GM18867 (cell line): ENCODE results near the gene AHSA1.
"Not testable (repeated sequence)": the region's sequence is repeated elsewhere in the genome, so short reads cannot be mapped to it uniquely, and the experiment has no call there.

Source experiments
- ATAC-seq: cut with Tn5 transposase; IDR thresholded peaks from one replicate; pipeline ENCODE4 v1.9.1; 2021; ENCODE audit warnings: mild to moderate bottlenecking, moderate library complexity; ENCODE audit not compliant: unreplicated experiment

The AHSA1 gene

DNA sequence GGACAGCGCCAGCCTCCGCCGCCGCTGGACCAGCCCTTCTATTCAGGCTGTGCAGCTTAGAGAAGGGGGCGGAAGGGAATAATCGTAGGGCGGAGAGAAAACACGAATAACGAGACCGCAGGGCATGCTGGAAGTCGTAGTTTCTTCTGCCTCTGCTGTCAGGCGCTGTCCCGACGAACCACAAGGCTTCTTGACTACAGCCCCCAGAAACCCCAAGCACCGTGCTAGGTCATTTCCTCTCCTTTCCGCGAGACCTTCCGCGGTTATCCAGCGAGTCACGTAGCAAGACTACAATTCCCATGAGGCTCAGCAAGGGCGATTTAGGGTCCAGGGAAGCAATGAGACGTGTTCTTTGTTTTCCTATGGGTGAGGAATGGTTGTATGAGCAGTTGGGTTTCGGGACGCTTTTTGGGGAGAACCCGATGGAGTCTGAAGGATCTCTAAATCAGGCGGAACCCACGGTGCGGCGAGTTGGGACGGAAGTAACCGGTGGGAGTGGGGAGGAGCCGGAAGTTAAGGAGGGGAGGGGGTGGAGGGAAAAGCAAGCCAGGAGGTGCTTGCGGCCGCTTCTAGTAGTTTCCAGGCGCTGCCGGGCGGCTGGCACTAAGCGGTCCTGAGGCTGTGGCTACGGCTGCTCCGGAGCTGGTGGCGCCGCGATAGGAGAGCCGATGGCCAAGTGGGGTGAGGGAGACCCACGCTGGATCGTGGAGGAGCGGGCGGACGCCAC, at the start of gene AHSA1, which contains the start of gene VIPAS39:
Gene AHSA1 (plus strand): TSS at position 572 of the 727 bp plus-strand sequence. CDS start 97 bp downstream, at position 669.
Gene VIPAS39 (minus strand): TSS at position 80 of the 727 bp plus-strand sequence. CDS start 3,499 bp downstream, outside the sequence.
- ATAC-seq: peak; percentile 90

DNA sequence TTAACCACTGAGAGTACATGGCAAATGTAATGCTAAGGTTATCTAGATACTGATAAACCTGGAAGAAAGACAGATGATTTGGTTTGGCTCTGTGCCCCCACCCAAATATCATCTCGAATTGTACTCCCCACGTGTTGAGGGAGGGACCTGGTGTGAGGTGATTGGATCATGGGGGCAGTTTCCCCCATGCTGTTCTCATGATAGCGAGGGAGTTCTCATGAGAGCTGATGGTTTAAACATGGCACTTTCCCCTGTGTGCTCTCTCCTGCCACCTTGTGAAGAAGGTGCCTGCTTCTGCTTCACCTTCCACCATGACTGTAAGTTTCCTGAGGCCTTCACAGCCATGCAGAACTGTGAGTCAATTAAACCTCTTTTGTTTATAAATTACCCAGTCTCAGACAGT, 48.8 kb upstream of the AHSA1 start:
- no peak for ATAC-seq

DNA sequence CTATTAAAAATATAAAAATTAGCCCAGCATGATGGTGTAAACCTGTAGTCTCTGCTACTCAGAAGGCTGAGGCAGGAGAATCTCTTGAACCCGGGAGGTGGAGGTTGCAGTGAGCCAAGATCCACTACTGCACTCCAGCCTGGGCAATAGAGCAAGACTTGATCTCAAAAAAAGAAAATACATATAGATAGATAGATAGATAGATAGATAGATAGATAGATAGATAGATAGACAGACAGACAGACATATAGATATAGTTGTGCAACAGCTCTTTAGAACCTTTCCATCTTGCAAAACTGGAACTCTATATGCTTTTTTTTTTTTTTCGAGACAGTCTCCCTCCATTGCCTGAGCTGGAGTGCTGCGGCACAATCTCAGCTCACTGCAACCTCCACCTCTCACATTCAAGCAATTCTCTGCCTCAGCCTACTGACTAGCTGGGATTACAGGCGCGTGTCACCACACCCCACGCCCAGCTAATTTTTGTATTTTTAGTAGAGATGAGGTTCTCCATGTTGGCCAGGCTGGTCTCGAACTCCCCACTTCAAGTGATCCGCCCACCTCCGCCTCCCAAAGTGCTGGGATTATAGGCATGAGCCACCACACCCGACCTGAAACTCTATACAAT, 42.4 kb upstream of the AHSA1 start:
- ATAC-seq: not testable (repeated sequence)

DNA sequence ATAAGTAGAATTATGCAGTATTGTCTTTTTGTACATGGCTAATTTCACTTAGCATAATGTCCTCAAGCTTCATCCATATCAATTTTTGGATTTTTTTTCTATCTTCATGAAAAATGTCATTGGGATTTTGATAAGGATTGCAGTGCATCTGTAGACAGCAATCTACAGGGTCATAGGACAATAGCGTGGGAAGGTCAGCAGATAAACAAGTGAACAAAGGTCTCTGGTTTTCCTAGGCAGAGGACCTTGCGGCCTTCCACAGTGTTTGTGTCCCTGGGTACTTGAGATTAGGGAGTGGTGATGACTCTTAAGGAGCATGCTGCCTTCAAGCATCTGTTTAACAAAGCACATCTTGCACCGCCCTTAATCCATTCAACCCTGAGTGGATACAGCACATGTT, 41.8 kb upstream of the AHSA1 start:
- not testable (repeated sequence) for ATAC-seq

DNA sequence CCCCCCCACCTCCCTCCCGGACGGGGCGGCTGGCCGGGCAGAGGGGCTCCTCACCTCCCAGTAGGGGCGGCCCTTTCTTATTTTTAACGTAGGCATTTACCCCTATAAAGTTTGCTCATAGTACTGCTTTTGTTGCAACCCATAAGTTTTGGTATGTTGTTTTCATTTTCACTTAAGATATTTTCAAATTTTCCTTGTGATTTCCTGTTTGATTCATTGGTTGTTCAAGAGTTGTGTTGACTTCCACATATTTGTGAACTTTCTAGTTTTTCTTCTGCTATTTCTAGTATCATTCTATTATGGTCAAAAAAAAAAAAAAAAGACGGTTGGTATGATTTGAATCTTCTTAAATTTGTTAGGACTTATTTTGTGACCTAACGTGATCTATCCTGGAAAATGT, 41.1 kb upstream of the AHSA1 start:
- no peak for ATAC-seq

DNA sequence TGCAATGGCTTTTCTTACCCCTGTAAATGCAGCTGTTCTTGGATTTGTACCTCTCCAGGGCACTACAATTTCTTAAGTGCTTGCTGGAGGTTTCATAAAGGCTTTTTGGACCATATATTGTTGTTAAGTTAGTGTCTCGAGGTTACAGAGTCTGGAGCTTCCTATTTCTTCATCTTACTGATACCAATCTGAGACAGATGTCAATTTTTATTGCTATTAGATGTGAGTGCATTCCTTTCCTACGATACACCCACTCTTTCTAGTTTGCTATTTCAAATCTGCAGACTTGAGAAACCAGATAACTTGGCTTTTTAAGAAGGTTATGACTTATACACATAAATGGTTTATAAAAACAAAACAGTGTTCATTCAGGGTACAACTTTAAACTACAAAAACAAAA, 36.7 kb upstream of the AHSA1 start:
- no peak for ATAC-seq

DNA sequence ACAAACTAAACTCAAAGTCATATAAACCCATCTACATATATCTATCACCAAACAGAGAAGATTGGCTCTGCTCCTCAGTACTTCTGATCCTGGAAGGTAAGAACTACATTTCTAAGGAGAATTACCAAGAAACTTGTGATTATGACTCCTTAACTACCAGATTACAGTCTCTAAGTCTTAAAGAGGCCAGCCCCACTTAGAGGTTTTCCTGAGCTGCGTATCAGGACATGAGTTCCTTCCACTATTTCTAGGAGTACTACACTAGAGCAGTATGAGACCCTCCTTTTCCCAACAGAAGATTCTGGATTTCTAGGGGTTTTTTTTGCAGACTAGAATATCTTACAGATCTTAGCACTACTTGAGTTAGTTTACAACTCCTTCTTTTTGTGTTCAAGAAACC, 34.5 kb upstream of the AHSA1 start, which contains the start of gene NOXRED1:
Gene NOXRED1 (minus strand): TSS at position 101 of the 400 bp plus-strand sequence. CDS start 634 bp downstream, outside the sequence.
- no peak for ATAC-seq

DNA sequence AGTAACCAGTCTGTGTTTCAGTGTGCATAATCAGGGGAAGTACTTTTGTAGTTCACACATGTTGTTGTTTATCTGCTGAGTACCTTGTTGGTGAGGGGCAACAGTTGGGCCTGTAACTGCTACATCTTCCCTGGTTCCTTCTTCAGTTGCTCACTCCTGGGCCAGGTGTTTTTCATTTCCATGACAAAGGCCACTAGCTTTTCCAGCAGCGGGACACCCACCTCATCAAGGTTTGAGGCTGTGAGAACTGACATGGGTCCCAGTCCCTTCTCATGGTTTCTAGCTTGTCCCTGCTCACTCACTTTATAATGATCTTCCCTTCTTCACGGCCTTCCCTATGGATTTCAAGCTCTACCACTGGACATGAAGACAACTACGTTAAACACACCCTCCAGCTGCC, 33.0 kb upstream of the AHSA1 start:
- no peak for ATAC-seq

DNA sequence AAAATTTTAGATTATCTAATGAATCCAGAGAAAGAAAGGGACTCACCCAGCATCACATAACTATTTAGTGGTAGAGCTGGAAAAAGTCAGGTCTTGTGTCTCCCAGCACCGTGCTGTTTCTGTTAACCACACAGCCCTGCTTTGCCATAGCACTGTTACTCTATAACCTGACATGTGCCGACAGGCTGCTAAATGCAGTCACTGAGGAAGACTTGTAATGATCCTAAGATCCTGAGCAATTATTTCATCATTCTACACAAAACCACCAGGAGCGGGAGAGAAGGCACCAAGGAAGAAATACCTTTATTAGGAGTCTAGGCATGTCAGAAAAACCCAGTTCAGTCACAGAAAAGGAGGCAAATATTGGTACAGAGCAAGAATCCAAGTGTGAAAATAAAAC, 31.5 kb upstream of the AHSA1 start:
- ATAC-seq: no peak

DNA sequence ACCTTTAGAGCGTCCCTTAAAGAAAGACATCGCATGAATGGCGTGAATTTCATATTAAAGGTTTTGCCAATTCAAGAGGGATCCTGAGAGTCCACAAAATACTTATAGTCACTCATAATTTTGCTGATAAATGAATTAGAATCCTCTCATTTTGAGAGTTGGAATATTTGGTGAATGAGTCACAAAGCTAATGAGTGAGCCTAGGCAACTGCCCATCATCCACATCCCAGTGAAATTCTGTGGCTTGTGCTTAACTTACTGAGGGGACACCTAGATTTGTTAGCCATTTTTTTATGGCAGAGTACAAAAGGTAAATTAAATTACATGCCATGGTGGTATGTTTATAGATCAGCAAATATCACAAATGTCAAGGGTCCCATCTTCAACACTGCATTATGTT, 21.9 kb upstream of the AHSA1 start:
- no peak for ATAC-seq

DNA sequence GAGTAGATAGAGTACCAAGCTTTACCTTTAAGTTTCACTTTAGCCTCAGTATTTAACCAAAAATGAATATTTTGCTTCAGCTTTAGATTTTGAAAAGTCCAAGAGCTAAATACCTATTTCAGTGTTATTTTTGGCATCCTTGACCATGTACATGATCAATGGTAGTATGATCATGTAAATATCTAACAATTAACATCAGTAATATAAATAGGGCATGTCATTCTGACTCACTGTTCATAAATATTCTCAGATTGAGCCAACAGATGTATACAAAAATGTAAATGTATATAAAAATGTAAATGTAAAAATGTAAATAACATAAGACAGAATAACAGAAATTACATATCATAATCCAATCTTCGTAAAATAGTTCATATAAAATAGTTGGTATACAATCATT, 19.3 kb upstream of the AHSA1 start:
- no peak for ATAC-seq

DNA sequence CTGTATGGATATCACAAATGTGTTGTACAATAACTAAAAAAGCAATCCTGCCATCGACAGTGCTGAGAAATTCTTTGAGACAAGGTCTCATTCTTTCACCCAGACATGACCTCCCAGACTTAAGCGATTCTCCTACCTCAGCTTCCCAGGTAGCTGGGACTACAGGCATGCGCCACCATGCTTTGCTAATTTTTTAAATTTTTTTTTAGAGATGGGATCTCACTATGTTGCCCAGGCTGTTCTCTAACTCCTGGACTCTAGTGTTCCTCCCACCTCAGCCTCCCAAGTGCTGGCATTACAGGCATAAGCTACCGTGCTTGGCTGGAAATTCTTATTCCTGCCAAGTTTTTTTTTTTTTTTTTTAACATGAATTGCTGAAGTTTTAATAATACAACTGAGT, 18.0 kb upstream of the AHSA1 start:
- no peak for ATAC-seq

DNA sequence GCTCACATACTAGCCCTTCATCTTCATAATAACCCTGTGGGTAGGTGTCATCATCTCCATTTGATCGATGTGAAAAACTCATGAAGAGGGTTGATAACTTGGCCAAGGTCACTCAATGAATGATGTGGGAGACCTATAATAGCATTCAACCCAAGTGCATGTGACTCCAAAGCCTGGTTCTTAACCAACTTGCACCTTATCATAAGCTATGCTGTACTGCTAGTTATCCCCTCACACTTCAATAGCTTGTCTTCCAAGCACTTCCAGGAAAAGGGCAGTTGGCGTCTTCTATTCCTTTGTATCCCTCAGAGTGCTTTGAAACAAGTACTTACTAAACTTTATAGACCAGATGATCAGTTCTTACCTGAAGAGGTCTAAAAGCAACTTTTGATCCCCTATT, 15.7 kb upstream of the AHSA1 start:
- ATAC-seq: no peak

DNA sequence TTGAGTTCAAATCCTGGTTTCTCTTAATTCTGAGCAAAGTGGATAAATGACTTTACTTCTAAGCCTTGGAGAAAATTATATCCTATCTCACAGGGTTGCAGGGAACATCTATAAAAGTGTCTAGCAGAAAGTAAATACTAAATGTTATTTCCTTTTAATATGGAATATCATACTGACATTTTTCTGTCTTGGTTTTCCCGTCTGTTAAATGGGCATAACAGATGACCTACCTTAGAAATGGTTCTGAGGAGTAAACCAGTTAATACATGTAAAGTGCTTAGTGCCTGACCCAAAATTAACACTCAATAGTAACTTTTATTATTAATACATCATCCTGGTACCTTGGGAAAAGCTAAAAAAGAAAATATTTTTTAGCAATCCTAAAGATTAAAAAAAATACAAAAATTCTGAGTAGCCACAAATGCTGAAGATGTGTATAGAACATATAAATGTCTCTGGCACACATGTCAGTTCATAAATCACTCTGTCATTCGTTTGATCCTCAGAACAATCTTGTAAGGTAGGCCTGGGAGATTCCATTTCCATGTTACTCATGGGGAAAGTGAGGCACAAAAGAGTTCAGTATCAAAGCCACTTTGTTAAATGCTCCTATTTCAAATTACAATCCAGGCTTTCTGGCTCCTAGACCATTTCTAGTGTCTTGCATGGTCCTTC, 1.8 kb upstream of the AHSA1 start:
- ATAC-seq: no peak

DNA sequence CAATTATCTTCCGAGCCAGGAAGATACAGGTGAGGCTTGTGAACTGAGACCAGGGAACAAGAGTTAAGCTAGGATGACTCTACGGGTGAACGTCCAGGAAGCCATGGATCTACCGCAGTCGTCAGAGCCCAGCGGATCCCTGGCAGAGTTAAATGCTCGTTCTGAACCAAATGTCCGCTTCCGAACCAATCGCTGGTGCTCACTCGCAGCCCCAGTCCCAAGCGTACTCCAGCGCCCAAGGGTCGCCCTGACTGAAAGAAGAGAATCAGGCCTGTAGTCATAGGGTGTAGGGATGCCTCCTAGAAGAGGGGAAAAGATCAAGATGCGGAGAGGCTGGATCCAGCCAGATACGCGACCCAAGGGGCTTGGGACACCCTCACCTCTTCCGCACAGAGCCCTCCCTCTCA, 775 bp upstream of the AHSA1 start:
- ATAC-seq: no peak

DNA sequence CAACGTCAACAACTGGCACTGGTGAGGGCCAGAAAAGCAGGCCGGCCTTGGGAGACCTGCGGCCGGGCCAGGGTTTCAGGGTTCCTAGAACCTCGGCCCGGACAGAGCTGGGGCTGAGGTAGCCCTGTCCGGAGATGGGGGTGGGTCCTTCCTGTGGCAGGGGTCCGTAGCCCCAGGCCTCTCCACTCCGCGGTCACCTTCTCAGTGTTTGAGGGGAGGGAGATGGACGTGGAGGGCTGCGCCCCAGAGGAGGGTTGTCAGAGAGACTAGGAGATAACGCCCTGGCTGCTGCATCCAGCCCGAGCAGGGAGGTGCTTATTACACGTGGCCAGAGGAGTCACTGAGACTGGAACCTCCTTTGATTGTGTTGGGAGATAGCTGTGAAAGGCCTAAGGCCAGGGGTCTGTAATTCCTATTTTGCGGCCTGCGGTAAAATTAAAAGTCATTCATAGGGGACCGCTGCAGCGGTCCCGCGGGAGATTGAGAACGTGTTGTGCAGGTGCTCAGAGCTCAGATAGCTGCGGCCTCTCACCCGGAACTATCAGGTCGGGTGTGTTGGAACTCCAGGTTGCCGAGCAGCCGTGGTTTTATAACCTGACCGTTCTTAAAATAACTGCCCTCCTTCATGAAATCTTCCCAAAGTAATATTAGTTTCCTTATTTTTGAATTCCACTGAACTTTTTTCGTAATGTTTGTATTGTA, 507 bp downstream of the AHSA1 start:
- peak; percentile 19 for ATAC-seq

DNA sequence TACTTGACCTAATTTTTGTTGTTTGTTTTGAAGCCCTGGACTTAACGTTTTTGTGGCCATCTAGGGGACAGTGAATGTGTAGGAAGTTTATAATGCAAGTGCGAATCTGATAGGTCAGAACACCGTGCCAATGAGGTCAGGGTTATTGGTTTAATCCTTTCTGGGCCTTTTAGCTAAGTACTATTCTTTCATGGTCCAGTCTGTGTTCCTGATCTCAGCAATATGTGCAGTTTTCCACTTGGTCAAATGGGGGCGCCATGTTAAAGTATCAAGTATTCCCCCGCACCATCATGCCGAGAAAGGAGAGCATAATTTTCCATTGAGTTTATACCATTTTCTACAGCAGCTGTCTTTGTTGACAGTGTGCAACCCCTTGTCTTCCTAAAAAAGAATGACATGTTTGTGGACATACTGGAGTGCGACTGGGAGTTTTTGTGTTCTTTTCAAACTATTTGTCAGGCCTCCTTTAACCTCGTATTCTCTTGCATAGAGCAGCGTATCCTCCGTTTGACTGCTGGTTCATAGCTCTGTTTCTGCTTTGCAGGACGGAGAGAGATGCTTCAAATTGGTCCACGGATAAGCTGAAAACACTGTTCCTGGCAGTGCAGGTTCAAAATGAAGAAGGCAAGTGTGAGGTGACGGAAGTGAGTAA, 1.3 kb downstream of the AHSA1 start:
- no peak for ATAC-seq

DNA sequence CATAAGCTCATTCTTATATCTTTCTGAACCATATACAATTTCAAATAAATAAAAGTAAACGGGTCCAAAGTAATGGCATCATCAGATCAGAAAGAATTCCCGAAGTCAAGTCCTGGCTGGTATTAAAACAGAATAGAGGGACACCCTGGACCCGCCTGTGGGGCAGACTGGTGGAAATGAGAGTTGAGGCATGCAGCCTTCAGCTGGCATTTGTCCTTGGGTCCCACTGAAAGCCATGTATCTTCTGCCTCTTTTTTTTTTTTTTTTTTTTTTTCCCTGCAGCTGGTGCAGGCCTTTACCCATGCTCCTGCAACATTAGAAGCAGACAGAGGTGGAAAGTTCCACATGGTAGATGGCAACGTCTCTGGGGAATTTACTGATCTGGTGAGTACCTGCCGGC, 9.9 kb downstream of the AHSA1 start:
- no peak for ATAC-seq

DNA sequence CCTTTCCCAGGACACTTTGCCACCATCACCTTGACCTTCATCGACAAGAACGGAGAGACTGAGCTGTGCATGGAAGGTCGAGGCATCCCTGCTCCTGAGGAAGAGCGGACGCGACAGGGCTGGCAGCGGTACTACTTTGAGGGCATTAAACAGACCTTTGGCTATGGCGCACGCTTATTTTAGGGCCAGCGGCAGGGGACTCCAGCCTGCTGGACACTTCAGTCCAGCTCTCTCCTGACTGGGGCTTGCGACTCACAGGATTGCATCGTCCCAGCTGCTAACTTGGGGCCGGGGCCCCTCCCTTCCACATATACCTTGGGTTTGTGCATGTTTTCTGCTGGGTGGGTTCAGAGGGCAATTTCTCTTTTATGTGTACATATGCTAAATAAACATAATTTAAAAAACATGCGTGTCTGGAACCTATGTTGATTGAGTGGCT, 11.2 kb downstream of the AHSA1 start:
- no peak for ATAC-seq

DNA sequence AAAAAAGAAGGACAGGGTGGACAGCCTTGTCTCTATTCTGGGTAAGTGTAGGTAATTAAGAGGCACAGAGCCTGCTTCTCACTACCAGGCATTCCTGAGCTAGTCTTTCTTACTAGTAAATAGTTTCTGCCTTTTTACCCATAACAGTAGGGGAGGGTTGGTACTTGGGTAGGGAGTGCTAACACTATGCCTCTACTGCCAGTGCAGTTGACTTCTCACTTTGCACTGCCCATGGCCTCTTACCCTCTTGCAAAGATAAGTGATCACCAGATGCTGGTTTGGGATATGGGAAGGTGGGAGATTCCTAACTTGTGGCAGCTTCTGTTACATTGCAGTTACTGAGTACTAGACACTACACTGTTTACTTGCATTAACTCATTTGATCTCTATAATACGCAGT, 11.6 kb downstream of the AHSA1 start:
- no peak for ATAC-seq
